GM19023 (cell line): Measurements from ENCODE around the gene SMPDL3A.
"Not testable (repeated sequence)": the region's sequence is repeated elsewhere in the genome, so short reads cannot be mapped to it uniquely, and the experiment has no call there.

ENCODE experiments used
- ATAC-seq: cut with Tn5 transposase; IDR thresholded peaks from one replicate; pipeline ENCODE4 v1.9.1; 2021; ENCODE audit warnings: mild to moderate bottlenecking, moderate library complexity; ENCODE audit not compliant: unreplicated experiment

Gene SMPDL3A

GRCh38 chr6:122789182-122790027, at the start of gene SMPDL3A:
SMPDL3A (plus strand) TSS chr6:122789258; CDS start chr6:122789347, 89 bp downstream.
- peak; percentile 68 for ATAC-seq

GRCh38 chr6:122740091-122740490, 49.0 kb upstream of the SMPDL3A start:
- ATAC-seq, result no peak

GRCh38 chr6:122740936-122741335, 48.1 kb upstream of the SMPDL3A start:
- ATAC-seq, result no peak

- ATAC-seq, result not testable (repeated sequence)
Observed at GRCh38 chr6:122744247-122744646, 44.8 kb upstream of the SMPDL3A start.

- not testable (repeated sequence) for ATAC-seq
Observed at GRCh38 chr6:122744856-122745255, 44.2 kb upstream of the SMPDL3A start.

GRCh38 chr6:122746688-122747087, 42.4 kb upstream of the SMPDL3A start:
- no peak for ATAC-seq

- ATAC-seq, result no peak
Observed at GRCh38 chr6:122747573-122747972, 41.5 kb upstream of the SMPDL3A start.

- not testable (repeated sequence) for ATAC-seq
Observed at GRCh38 chr6:122748945-122749344, 40.1 kb upstream of the SMPDL3A start.

- ATAC-seq, result no peak
Observed at GRCh38 chr6:122749451-122750050, 39.5 kb upstream of the SMPDL3A start.

- peak; percentile 80 for ATAC-seq
Observed at GRCh38 chr6:122751326-122751725, 37.7 kb upstream of the SMPDL3A start.

GRCh38 chr6:122752459-122752858, 36.6 kb upstream of the SMPDL3A start:
- ATAC-seq, result no peak

- ATAC-seq, result no peak
Observed at GRCh38 chr6:122753000-122753687, 35.9 kb upstream of the SMPDL3A start.

GRCh38 chr6:122753688-122754056, 35.4 kb upstream of the SMPDL3A start:
- no peak for ATAC-seq

GRCh38 chr6:122754191-122754731, 34.8 kb upstream of the SMPDL3A start:
- no peak for ATAC-seq

GRCh38 chr6:122755901-122756300, 33.2 kb upstream of the SMPDL3A start:
- ATAC-seq, result no peak

- ATAC-seq, result peak; percentile 100
Observed at GRCh38 chr6:122758927-122759334, 30.1 kb upstream of the SMPDL3A start.

- no peak for ATAC-seq
Observed at GRCh38 chr6:122760330-122760729, 28.7 kb upstream of the SMPDL3A start.

GRCh38 chr6:122766256-122766655, 22.8 kb upstream of the SMPDL3A start:
- ATAC-seq, result no peak

- ATAC-seq, result no peak
Observed at GRCh38 chr6:122770835-122771601, 18.0 kb upstream of the SMPDL3A start.

GRCh38 chr6:122772724-122773415, 16.2 kb upstream of the SMPDL3A start:
- no peak for ATAC-seq
